ENCODE data around the gene MSI2. TPM values are rescaled to one million over a fixed set of nuclear protein-coding genes. Genes with fewer than 3 reads are reported as not detected.

The MSI2 gene
- total RNA-seq, 1 donor: 46.6 TPM

- Histone ChIP-seq H3K9me3 (ENCODE audit: low read depth, low read length) (no peaks in the 10 kb centered on the region), H3K27me3 (ENCODE audit: insufficient read depth, low read length) (no peaks in the 10 kb centered on the region), H3K4me1 (ENCODE audit: insufficient read depth, low read length) (peaks cover 8% of the 10 kb centered on the region), H3K4me3 (ENCODE audit: low read length) (no peak overlapping the region)
These were observed 407.2 kb downstream of the MSI2 start for GRCh38 chr17:57663326-57664070.

- no peak overlapping the region for H3K4me3 ChIP-seq (ENCODE audit: low read length)
- H3K9me3 ChIP-seq (ENCODE audit: low read depth, low read length): no peaks in the 10 kb centered on the region
- peaks cover 8% of the 10 kb centered on the region for H3K4me1 ChIP-seq (ENCODE audit: insufficient read depth, low read length)
- no peaks in the 10 kb centered on the region for H3K27me3 ChIP-seq (ENCODE audit: insufficient read depth, low read length)
These were observed 408.8 kb downstream of the MSI2 start for GRCh38 chr17:57665128-57665527.

- peaks cover 8% of the 10 kb centered on the region for H3K4me1 ChIP-seq (ENCODE audit: insufficient read depth, low read length)
- H3K4me3 ChIP-seq (ENCODE audit: low read length): no peak overlapping the region
- no peaks in the 10 kb centered on the region for H3K9me3 ChIP-seq (ENCODE audit: low read depth, low read length)
These were observed 409.4 kb downstream of the MSI2 start for GRCh38 chr17:57665696-57666095.

GRCh38 chr17:57666201-57666870 is 410.0 kb downstream of the MSI2 start:
- Histone ChIP-seq H3K27me3 (ENCODE audit: insufficient read depth, low read length) (no peaks in the 10 kb centered on the region), H3K9me3 (ENCODE audit: low read depth, low read length) (no peaks in the 10 kb centered on the region), H3K4me1 (ENCODE audit: insufficient read depth, low read length) (peaks cover 8% of the 10 kb centered on the region), H3K4me3 (ENCODE audit: low read length) (no peak overlapping the region)

More at GRCh38 chr17:57665696-57666095, 409.4 kb downstream of the MSI2 start:
- H3K27me3 ChIP-seq (ENCODE audit: insufficient read depth, low read length): no peaks in the 10 kb centered on the region

- no peaks in the 10 kb centered on the region for H3K9me3 ChIP-seq (ENCODE audit: low read depth, low read length)
- H3K4me3 ChIP-seq (ENCODE audit: low read length): no peak overlapping the region
- no peaks in the 10 kb centered on the region for H3K27me3 ChIP-seq (ENCODE audit: insufficient read depth, low read length)
- H3K4me1 ChIP-seq (ENCODE audit: insufficient read depth, low read length): peaks cover 13% of the 10 kb centered on the region
These were observed 410.6 kb downstream of the MSI2 start for GRCh38 chr17:57666946-57667345.

GRCh38 chr17:57667461-57667923 is 411.2 kb downstream of the MSI2 start:
- no peak overlapping the region for H3K4me3 ChIP-seq (ENCODE audit: low read length)
- H3K27me3 ChIP-seq (ENCODE audit: insufficient read depth, low read length): no peaks in the 10 kb centered on the region
- no peaks in the 10 kb centered on the region for H3K9me3 ChIP-seq (ENCODE audit: low read depth, low read length)
- peaks cover 18% of the 10 kb centered on the region for H3K4me1 ChIP-seq (ENCODE audit: insufficient read depth, low read length)

GRCh38 chr17:57668332-57668731 is 412.0 kb downstream of the MSI2 start:
- peaks cover 15% of the 10 kb centered on the region for H3K4me1 ChIP-seq (ENCODE audit: insufficient read depth, low read length)
- H3K27me3 ChIP-seq (ENCODE audit: insufficient read depth, low read length): no peaks in the 10 kb centered on the region
- no peaks in the 10 kb centered on the region for H3K9me3 ChIP-seq (ENCODE audit: low read depth, low read length)
- no peak overlapping the region for H3K4me3 ChIP-seq (ENCODE audit: low read length)

GRCh38 chr17:57669671-57670529 is 413.6 kb downstream of the MSI2 start:
- Histone ChIP-seq H3K4me3 (ENCODE audit: low read length) (no peak overlapping the region), H3K4me1 (ENCODE audit: insufficient read depth, low read length) (peaks cover 14% of the 10 kb centered on the region), H3K9me3 (ENCODE audit: low read depth, low read length) (no peaks in the 10 kb centered on the region), H3K27me3 (ENCODE audit: insufficient read depth, low read length) (no peaks in the 10 kb centered on the region)

- Histone ChIP-seq H3K27me3 (ENCODE audit: insufficient read depth, low read length) (no peaks in the 10 kb centered on the region), H3K4me3 (ENCODE audit: low read length) (no peak overlapping the region), H3K4me1 (ENCODE audit: insufficient read depth, low read length) (peaks cover 11% of the 10 kb centered on the region), H3K9me3 (ENCODE audit: low read depth, low read length) (no peaks in the 10 kb centered on the region)
These were observed 414.6 kb downstream of the MSI2 start for GRCh38 chr17:57670769-57671569.

- Histone ChIP-seq H3K4me1 (ENCODE audit: insufficient read depth, low read length) (peaks cover 11% of the 10 kb centered on the region), H3K9me3 (ENCODE audit: low read depth, low read length) (no peaks in the 10 kb centered on the region), H3K4me3 (ENCODE audit: low read length) (no peak overlapping the region), H3K27me3 (ENCODE audit: insufficient read depth, low read length) (no peaks in the 10 kb centered on the region)
These were observed 415.6 kb downstream of the MSI2 start for GRCh38 chr17:57671667-57672632.

- Histone ChIP-seq H3K4me3 (ENCODE audit: low read length) (no peak overlapping the region), H3K27me3 (ENCODE audit: insufficient read depth, low read length) (no peaks in the 10 kb centered on the region), H3K4me1 (ENCODE audit: insufficient read depth, low read length) (peaks cover 11% of the 10 kb centered on the region), H3K9me3 (ENCODE audit: low read depth, low read length) (no peaks in the 10 kb centered on the region)
These were observed 416.6 kb downstream of the MSI2 start for GRCh38 chr17:57672971-57673370.

- H3K27me3 ChIP-seq (ENCODE audit: insufficient read depth, low read length): no peaks in the 10 kb centered on the region
- H3K9me3 ChIP-seq (ENCODE audit: low read depth, low read length): no peaks in the 10 kb centered on the region
- H3K4me3 ChIP-seq (ENCODE audit: low read length): no peak overlapping the region
- peaks cover 11% of the 10 kb centered on the region for H3K4me1 ChIP-seq (ENCODE audit: insufficient read depth, low read length)
These were observed 418.6 kb downstream of the MSI2 start for GRCh38 chr17:57674894-57675293.

GRCh38 chr17:57675427-57676387 is 419.4 kb downstream of the MSI2 start:
- Histone ChIP-seq H3K9me3 (ENCODE audit: low read depth, low read length) (no peaks in the 10 kb centered on the region), H3K4me3 (ENCODE audit: low read length) (no peak overlapping the region), H3K27me3 (ENCODE audit: insufficient read depth, low read length) (no peaks in the 10 kb centered on the region), H3K4me1 (ENCODE audit: insufficient read depth, low read length) (peaks cover 11% of the 10 kb centered on the region)
